NOMO-1 (cell line): ENCODE results near the gene NCOA1.
"Not testable (repeated sequence)": the region's sequence is repeated elsewhere in the genome, so short reads cannot be mapped to it uniquely, and the experiment has no call there.

Experiments
- DNase-seq, 2 experiments: peaks; one replicate each; lab custom pipeline; 2025; ENCODE audit not compliant: unreplicated experiment in 2 of 2; lab: John Stamatoyannopoulos, UW

NCOA1 gene

DNA sequence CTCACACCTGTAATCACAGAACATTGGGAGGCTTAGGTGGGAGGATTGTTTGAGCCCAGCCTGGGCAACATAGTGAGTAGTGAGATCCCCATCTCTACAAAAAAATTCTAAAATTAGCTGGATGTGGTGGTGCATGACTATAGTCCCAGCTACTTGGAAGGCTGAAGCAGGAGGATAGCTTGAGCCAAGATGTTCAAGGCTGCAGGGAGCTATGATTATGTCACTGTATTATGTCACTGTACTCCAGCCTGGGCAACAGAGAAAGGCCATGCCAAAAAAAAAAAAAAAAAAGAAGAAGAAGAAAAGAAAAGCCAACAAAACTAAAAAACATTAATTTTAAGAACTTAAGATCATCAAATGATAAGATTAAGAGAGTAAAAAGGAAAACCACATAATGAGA is 17.4 kb upstream of the NCOA1 start:
- no peak for DNase-seq

DNA sequence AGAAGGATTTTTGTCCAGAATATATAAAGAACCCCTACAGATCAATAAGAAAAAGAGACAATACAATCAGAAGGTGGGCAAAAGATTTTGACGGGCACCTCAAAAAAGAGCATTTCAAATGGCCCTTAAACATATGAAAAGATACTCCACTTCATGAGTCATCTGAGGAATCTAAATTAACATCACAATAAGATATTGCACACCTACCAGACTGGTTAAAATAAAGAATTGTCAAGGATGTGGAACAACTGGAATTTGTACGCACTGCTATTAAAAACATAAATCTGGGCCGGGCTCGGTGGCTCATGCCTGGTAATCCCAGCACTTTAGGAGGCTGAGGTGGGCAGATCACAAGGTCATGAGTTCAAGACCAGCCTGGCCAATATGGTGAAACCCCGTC is 17.0 kb upstream of the NCOA1 start:
- no peak for DNase-seq

DNA sequence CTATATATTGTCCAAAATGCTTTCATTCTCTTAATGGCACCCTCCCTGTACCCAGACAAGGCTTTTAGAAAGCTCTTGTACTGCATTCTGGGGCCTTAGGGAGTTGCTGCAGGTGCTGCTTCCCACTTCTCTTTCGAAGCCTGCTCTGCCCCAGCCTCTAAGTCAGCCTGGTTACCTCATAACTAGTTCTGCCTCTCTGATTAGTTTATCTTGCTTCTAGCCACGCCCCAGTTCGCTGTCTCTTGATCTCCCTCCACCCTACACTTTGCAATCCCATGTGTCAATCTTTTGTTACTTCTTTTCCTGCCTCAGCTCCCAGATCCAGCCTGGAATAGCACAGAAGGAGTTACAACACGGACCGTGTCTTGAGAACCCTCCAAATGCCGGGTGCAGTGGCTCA is 13.8 kb upstream of the NCOA1 start:
- no peak for DNase-seq

DNA sequence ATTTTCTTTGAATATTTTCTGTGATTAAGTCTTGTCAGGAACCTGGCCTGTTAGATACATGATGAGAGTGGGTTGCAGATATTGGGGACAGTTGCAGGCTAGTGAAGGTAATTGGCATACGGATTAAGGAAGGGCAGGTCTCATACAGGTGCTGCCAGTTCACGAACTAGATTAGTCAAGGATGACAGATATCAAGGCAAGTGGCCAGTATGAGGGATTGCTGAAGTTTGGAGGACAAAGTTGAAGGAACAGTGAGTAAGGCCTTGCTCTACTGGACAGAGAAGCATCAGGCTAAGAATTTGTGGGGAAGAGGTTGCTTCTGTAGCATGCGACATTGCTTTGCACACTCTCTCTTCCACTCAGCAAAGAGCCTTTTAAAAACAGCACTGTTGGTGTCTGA is 12.8 kb upstream of the NCOA1 start:
- no peak for DNase-seq

DNA sequence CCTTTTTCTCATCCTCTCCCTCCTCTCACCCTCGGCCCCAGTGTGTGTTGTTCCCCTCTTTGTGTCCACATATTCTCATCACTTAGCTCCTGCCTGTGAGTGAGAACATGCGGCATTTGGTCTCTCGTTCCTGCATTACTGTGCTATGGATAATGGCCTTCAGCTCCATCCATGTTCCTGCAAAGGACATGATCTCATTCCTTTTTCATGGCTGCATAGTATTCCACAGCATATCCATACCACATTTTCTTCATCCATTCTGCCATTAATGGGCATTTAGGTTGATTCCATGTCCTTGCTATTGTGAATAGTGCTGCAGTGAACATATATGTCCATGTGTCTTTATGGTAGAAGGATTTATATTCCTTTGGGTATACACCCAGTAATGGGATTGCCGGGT is 10.8 kb upstream of the NCOA1 start:
- DNase-seq: no peak

DNA sequence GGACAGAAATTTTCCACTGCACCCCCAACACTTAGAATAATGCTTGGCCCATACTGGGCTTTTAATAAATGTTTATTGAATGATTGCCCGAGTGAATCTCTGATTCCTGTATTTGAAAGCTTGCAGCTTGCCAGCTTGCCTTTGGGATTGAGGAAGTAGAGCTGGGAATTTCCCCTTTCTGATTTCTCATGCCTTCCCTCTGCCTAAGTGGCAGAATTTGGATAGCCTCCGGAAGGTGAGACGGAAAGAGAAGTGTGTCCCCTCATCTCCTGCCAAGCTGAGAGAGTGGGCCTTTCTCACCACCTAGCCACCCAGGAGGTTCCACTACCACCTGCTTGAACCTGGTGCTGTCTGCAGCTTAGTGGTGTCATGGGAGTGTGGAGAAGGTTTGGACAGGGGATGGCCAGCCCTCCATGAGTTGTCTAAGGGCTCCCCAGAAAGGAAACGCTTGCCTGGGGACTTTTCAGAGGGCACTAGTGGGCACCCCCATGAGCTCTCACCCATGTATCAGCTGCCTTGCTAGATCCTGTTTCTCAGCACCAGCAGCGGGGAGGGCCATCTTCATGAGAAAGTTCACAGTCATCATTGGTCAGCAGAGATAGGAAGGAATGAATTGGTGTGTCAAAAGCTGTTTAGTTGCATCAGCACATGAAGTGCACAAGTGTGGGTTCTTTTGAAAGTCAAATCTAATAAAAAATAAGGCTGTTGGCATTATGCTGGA is 8.6 kb upstream of the NCOA1 start:
- no peak for DNase-seq

DNA sequence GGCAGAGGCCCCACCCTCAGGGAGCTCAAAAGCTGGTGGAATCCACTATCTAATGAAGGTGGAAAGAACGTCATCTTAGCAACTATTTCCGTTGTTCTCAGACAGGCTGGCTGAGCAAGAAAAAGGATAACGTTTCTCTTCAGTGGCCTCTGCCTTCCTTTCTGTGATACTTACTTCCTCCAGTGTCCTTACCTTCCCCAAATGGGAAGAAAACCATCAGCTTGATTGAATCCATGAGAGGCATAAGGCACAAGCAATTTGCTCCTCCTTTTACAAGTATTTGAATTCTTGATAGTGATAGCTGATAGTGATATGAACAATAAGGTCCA is 8.1 kb upstream of the NCOA1 start:
- no peak for DNase-seq

DNA sequence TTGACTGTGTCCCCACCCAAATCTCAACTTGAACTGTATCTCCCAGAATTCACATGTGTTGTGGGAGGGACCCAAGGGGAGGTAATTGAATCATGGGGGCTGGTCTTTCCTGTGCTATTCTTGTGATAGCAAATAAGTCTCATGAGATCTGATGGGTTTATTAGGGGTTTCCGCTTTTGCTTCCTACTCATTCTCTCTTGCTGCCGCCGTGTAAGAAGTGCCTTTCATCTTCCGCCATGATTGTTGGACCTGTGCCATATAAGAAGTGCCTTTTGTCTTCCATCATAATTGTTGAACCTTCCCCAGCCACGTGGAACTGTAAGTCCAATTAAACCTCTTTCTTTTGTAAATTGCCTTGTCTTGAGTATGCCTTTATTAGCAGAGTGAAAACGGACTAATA is 6.4 kb upstream of the NCOA1 start:
- DNase-seq: not testable (repeated sequence)

DNA sequence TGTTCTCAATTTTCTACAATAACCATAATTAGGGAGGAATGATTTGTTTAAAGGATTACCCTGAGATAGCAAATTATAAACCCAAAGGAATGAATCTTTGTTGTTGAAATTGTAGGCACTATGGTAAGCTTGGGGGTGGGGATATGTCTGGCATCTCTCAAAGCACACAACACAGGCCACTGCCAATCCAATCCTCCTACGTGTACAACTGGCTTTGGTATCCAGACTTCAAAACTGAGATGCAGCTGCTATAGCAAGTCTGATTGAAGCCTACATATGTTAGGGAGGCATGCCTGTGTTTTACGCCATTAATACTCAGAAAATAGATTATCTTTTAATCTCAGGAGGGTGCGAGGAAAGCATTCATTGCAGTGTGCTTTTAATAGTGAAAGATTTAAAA is 5.9 kb upstream of the NCOA1 start:
- no peak for DNase-seq

DNA sequence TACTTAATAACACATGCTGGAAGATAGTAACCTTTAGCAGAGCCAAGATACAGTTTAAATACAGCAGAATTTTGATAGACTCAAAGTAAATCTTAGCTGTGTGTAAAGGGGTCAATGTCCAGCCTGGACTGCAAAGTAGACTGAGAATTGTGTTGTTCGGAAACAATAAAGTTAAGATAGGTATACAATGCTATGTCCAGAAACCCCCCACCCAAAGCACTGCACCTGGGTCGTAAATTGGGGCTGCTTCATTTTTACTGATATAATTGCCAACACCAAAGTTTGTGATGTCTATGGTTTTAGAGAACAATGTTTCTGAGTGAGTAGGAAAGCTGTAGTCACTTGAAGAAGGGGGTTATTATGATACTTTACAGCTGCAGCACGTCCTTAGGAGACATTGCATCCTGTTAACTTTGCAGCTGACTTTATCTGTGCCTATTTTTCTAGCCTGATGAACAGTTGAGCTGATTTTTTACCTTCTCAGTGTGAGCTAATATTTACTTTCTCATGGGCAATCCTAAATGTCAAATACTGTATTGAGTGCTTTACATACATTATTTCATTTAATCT is 4.3 kb upstream of the NCOA1 start:
- no peak for DNase-seq

DNA sequence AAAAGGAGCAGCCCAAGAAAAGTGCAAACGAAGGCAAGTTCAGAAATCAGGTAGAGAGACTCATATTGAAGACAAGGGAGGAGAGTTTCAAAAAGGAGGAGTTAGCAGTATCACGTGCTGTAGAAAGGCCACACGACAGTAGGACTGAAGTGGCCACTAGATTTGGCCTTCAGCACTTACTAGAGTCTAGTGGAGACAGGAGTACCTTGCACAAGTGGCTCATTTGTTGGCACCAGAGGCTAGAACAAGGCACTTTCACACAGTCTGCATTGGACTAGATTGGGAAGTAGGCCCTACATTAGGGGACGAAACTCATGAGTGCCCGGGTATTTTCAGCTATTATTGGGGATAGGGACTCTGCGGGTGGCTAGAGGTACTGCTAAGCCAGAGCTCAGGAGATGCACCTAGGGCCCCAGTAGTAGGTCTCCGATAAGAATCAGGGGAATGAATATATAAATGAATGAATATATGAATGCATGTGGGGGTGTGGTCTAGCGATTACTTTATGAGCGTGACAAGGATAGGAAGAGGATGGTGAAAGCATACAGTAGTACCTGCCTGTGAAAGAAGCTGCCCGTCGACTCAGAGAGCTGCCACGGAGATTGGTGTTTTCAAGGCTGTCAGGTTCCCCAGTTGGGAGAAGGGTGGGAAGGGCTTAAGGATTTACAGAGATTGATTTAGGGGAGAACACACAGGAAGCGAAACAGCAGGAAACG is 1.4 kb upstream of the NCOA1 start:
- no peak for DNase-seq

DNA sequence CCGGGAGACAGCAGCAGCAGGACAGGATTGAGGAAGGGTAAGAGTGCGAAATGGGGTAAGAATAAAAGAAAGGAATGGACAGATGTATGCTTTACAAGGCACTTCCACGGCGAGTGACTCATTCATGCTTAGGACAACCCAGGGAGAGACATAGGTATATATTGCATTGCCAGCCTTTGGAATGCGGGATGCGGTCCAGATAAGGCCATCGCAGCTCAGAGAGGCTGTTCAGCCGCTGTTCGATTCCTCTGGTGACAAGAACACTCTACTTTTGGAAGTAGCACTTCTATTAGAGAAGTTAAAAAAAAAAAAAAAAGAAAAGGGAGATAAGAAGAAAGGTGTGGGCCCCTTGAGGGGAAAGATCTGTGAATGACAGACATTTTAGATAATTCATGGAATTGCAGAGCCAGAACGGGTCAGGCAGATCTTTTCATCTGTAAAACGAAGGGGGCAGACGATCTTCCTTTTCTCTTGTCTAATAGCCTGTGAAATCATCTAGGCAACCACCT is 819 bp upstream of the NCOA1 start:
- DNase-seq: peak in 1 of 2 experiments; percentile 27

DNA sequence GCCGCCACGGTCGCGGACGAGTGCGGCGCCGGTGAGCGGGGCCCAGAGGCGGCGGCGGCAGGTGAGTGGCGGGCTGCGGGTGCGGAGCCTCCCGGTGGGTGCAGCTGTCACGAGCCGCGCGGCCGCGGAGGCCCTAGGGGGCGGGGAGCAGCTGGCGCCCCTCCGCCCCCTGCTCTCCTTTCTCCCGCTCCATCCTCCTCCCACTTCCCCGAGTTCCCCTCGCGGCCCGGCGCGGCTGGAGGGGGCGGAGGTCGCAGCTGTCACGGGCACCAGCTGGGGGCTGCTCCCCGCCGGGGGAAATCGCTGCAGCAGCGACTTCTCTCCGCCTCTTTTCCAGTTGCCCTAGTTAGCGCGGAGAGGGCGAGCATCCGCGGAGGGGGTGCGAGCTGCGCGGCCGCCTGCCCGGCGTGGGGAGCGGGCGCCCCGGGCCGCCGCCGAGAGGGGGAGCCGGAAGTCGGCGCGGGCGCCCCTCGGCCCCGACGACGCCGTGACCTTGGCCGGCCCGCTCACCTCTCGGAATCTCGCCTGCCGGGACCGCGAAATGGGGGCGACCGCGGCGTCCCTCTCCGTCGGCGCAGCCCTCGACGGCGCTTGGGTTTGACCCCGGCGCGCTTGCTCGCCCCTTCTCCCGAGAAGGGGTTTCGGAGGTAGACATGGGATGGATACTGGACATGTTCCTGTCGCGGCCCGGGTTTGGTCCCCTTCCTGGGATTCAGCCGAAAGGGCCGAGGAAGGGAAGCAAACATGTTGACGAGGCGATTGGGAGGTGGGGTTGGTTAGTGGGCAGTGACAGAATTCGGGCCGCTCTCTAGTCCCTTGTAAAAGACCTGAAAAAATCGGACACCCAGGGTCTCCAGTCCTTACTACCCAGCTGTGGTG is 727 bp downstream of the NCOA1 start:
- peak; percentile 19 to 36 for DNase-seq

DNA sequence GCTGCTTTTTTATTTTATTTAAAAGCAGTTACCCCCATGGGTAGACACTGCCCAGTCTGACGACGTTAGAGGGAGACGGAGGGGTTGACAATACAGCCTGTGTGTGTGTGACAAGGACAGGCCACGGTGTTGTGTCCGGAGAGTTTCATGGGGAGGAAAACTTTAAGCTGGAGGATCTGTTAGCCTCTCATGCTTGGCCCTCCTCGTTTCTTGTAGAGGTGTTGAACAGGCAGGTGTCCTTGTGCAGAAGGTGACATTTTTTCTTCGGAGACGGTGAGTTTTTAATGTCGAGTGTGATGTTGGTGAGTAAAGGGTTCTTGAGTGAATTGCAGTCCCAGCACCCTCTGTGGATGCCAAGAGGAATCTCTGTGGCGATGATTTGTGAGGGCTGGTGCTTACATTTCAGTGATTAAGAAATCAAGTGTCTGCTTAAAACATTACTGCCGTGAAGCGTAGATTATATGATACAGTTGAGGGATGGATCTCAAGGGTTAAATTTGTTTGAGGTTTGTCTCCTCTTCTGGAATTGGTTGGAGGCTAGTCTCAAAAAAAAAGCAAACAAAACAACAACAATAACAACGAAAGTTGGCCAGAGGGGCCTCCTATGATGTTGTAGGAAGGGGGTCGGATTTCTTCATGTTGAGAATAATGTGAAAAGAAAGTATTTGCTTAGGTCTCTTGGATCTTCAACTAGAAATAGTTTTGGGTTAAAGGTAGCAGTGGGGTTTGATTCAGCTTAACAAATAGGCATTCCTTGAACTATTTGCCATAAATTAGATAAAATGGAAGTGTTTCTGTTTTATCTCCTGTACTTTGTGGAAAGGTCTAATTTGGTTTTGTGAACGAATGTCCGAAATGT is 1.6 kb downstream of the NCOA1 start:
- no peak for DNase-seq

DNA sequence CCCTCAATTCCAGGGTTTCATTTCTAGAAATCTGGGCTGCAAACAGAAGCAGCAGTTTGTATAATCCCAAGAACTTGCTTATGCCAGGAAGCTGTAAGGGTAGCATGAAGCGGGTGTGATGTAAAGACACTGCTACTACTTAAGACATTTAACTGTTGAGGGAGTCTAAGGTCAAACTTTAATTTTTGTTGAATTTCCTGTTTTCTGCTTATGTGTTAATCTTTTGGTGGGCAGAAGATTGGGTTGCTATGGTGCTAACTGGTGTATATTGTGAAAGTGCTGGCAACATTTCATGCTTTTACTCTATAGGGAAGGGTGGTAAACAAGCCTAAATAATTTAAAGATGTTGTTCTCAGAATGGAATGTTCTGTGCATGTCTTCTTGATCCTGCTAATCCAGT is 2.7 kb downstream of the NCOA1 start:
- DNase-seq: peak; percentile 51 to 71

DNA sequence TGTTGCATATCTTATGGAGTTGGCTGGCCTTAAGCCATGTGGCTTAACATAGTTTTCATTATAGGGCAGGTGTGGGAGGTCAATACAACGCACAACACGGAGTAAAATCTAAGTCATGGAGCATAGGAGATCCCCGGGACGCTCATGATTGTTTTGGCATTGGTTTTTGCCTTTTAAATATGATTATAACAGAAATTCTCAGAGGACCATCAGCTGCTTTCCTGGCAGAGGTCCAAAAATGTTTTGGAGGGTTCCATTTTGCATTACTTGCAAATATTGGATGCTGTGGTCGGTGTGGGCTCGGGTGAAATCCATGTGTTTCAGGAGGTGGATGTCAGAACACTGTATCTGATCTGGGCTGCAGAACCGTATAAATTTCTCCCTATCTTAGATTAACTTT is 3.4 kb downstream of the NCOA1 start:
- DNase-seq: no peak

DNA sequence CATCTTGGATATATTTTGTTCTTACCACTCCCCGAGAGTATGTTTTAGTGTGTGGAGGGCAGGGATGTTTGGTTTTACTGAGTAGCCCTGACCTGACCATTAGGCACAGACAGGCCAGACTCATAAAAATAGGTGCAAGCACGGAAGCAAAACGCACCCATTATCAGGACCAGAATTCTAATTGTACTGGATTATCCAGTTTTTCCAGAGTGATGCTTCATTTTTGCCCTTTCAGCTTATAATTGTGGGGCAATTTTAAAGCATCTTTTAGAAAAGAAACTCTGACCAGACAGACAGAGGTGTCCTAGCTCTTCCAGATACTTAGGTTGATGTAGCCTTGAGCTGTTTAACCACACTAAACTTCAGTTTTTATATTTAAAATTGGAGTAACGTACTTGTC is 4.4 kb downstream of the NCOA1 start:
- no peak for DNase-seq

DNA sequence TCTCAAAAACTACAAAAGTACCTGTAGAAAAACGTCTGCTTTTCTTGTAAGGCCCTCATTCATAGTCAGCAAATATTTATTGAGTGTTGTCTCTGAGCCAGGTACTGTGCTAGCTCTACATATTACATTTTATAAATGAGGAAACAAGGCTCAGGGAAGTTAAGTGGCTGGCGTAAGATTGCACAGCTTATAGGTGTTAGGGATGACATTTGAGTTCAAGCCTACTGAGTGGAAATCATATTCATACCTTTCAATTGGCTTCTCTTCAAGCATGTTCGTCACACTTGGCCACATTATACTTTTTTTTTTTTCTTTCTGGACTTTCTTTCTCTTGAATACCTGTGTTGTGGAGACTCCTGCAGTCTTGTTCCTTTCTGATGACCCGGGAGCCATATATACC is 5.9 kb downstream of the NCOA1 start:
- DNase-seq: no peak

DNA sequence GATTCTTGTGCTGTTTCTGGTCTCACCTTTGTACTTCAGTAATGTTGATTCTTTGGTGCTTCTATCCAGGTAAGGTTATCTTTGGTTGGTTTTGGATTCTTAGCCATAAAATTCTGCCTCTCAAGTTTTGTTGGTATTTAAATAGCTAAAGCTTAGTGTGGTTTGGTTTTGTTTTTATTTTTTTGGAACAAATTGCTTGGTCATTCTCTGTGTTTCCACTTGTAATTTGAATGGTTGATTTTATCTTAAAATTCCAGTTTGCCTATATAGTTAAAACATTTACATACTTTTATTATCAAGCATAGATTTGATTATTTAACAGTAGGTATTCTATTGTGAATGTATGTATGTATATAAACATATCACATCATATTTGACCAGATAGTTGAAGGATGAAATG is 6.6 kb downstream of the NCOA1 start:
- no peak for DNase-seq

DNA sequence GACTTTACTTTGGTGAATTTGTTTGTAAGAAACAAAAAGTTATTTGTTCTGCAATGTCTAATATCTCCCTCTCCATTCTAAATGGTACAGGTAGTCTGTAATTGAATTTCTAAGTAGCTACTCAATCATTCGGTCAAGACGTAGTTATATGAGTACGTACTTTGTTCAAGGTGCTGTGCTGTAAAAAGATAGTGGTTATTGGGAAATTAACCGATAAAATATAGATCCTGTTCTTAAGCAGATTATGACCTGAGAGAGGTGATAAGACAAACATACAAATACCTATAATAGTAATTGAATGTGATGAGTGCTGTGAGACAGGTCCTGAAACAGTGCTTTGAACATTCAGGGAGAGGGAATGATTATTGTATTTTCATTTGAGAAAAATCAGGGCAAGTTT is 7.1 kb downstream of the NCOA1 start:
- DNase-seq: no peak
